ENCODE measurements around the gene SPAG8.

SPAG8 gene

DNA sequence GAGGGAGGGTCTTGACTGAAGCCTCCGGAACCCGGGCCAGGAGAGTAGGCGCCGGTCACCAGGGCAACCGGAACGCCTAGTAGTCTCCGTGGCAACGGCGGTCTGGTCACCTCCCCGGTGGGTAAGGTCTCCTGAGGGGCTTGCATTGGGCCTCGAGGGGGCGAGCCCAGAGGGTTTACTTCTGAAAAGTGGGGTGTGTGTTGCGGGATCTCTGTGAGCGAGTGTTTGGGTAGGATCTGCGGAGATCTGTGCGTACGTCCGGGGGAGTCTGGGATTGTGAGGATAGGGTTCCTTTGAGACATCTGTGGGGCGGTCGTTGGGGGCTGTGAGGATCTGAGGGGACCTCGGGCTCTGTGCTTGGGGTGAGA lies 16.6 kb upstream of the SPAG8 start, which contains the start of gene FAM221B:
Gene FAM221B, minus strand, starts transcription at position 17 of the 368 bp plus-strand sequence. CDS start 2,571 bp downstream, outside the sequence.
- Mint-ChIP-seq H3K4me3 (peak within 1 kb of the TSS; percentile 88), H3K9me3 (no peaks in the 10 kb centered on the region), H3K27ac (peak within 1 kb of the TSS; percentile 68), H3K36me3 (ENCODE audit: low read depth) (no peaks in the 10 kb centered on the region), H3K27me3 (peaks cover 2% of the 10 kb centered on the region), H3K4me1 (peaks cover 21% of the 10 kb centered on the region)
- DNase-seq (peak; percentile 34), ATAC-seq (peak; percentile 3)

GRCh38 chr9:35827486-35827885 lies 15.4 kb upstream of the SPAG8 start:
- ATAC-seq: no peak
- Mint-ChIP-seq H3K27ac (no peak overlapping the region), H3K36me3 (ENCODE audit: low read depth) (no peaks in the 10 kb centered on the region), H3K4me3 (peak overlapping the region; percentile 3), H3K4me1 (peaks cover 17% of the 10 kb centered on the region), H3K27me3 (peaks cover 2% of the 10 kb centered on the region), H3K9me3 (no peaks in the 10 kb centered on the region)
- DNase-seq: no peak

DNA sequence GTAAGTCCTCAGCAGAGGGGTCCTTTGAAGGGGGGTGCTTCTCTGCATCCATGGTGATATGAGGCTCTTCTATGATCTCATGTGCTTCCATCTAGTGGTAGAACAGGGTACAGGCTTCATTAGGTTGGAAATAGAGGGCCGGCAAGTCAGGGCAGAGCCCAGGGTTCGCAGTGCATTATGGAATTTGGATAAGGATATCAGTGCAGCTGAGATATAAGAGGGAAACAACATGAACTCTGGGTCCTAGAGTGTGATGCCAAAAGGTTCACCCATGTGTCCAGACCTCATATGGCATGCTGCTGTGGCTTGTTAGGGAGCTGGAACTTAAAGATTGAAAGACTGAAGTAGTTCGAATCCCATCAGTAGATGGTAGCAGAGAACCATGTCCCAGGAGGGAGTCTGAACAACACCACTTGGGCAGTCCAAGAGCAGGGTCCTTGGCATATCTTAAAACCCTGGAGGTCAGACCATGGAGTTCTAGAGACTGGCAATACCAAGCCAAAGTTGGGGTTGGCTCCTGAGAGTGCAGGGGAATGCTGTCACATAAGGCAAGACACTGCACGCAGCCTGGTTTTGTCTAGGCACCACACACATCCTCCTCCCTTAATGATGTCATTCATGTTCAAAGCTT lies 14.1 kb upstream of the SPAG8 start:
- H3K9me3 Mint-ChIP-seq: no peaks in the 10 kb centered on the region
- ATAC-seq (peak; percentile 57), DNase-seq (no peak)
- peaks cover 2% of the 10 kb centered on the region for H3K27me3 Mint-ChIP-seq
- H3K4me3 Mint-ChIP-seq: no peak overlapping the region
- H3K27ac Mint-ChIP-seq: no peak overlapping the region
- no peaks in the 10 kb centered on the region for H3K36me3 Mint-ChIP-seq (ENCODE audit: low read depth)
- peaks cover 17% of the 10 kb centered on the region for H3K4me1 Mint-ChIP-seq

GRCh38 chr9:35822926-35823325 lies 10.9 kb upstream of the SPAG8 start:
- Mint-ChIP-seq H3K4me3 (no peak overlapping the region), H3K27me3 (peaks cover 2% of the 10 kb centered on the region), H3K36me3 (ENCODE audit: low read depth) (no peaks in the 10 kb centered on the region), H3K4me1 (peaks cover 3% of the 10 kb centered on the region), H3K27ac (no peak overlapping the region), H3K9me3 (no peaks in the 10 kb centered on the region)
- no peak for ATAC-seq
- DNase-seq: no peak

DNA sequence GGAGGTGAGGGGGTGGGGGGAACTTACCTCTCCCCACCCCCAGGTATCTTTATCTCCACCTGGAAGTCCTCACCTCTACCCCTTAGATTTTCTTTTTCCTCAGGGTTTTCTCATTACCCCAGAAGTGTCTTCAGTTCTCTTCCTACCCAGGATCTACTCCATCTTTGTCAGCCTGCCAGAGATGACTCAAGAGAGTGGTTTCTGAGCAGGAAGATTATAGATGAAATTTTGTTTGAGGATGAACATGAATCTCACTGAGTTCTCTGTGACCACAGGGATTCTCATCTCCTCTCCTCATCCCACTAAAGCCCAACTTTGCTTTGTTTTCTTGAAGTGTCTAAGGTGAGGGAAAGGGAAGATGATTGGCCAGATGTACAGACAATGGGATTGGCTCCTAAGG lies 8.0 kb upstream of the SPAG8 start:
- Mint-ChIP-seq H3K4me3 (no peak overlapping the region), H3K27me3 (no peaks in the 10 kb centered on the region), H3K9me3 (no peaks in the 10 kb centered on the region), H3K36me3 (ENCODE audit: low read depth) (no peaks in the 10 kb centered on the region), H3K4me1 (peaks cover 5% of the 10 kb centered on the region), H3K27ac (no peak overlapping the region)
- ATAC-seq (no peak), DNase-seq (no peak)

GRCh38 chr9:35818341-35818740 lies 6.3 kb upstream of the SPAG8 start:
- no peaks in the 10 kb centered on the region for H3K9me3 Mint-ChIP-seq

GRCh38 chr9:35816708-35817107 lies 4.6 kb upstream of the SPAG8 start:
- no peaks in the 10 kb centered on the region for H3K9me3 Mint-ChIP-seq

More at GRCh38 chr9:35818341-35818740, 6.3 kb upstream of the SPAG8 start:
- H3K36me3 Mint-ChIP-seq (ENCODE audit: low read depth): no peaks in the 10 kb centered on the region
- no peak overlapping the region for H3K27ac Mint-ChIP-seq
- no peak overlapping the region for H3K4me3 Mint-ChIP-seq
- DNase-seq: no peak
- peaks cover 16% of the 10 kb centered on the region for H3K4me1 Mint-ChIP-seq
- no peaks in the 10 kb centered on the region for H3K27me3 Mint-ChIP-seq
- no peak for ATAC-seq

DNA sequence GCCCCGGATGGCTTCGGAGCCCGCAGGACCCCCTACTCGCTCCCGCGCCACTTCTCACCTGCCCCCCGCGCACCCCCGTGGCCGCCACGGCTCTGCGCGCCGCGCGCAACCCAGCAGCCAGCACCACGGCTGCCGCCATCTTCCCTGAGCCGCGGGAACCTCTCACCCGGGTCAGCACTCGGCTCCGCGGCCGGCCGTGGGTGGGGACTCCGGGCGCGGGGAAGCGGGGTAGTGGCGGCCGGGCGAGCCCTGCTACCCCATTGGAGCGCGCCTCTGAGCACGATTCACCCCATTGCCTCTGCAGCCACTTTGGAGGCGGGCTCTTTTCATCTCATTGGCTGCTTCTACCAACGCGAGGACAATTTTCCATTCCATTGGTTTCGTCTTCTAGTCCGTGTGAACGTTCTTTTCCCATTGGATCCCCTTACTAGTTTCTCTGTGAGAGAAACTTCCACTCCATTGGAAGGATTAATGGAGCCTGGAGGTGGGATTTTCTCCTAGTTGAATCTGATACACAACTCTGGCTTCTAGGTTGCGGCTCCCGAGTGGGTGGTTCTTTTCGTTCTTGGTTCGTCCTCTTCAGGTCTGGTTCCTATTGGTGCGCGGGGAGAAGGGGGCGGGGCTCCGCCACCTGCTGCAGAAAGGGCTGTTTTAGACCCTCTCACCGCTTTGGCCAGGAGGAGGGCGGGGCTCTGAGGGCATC lies 2.9 kb upstream of the SPAG8 start, which contains the start of gene HINT2:
Gene HINT2, minus strand, starts transcription at position 202 of the 703 bp plus-strand sequence. Its CDS starts 63 bp downstream, at position 139.
- Mint-ChIP-seq H3K27ac (peak within 1 kb of the TSS; percentile 98), H3K4me1 (peaks cover 46% of the 10 kb centered on the region), H3K9me3 (no peaks in the 10 kb centered on the region), H3K4me3 (peak within 1 kb of the TSS; percentile 93), H3K27me3 (no peaks in the 10 kb centered on the region), H3K36me3 (ENCODE audit: low read depth) (no peaks in the 10 kb centered on the region)
- DNase-seq: peak; percentile 96
- ATAC-seq: peak; percentile 86

More at GRCh38 chr9:35816708-35817107, 4.6 kb upstream of the SPAG8 start:
- Mint-ChIP-seq H3K4me3 (no peak overlapping the region), H3K36me3 (ENCODE audit: low read depth) (no peaks in the 10 kb centered on the region), H3K27ac (no peak overlapping the region), H3K27me3 (no peaks in the 10 kb centered on the region), H3K4me1 (peaks cover 31% of the 10 kb centered on the region)
- DNase-seq (no peak), ATAC-seq (no peak)

DNA sequence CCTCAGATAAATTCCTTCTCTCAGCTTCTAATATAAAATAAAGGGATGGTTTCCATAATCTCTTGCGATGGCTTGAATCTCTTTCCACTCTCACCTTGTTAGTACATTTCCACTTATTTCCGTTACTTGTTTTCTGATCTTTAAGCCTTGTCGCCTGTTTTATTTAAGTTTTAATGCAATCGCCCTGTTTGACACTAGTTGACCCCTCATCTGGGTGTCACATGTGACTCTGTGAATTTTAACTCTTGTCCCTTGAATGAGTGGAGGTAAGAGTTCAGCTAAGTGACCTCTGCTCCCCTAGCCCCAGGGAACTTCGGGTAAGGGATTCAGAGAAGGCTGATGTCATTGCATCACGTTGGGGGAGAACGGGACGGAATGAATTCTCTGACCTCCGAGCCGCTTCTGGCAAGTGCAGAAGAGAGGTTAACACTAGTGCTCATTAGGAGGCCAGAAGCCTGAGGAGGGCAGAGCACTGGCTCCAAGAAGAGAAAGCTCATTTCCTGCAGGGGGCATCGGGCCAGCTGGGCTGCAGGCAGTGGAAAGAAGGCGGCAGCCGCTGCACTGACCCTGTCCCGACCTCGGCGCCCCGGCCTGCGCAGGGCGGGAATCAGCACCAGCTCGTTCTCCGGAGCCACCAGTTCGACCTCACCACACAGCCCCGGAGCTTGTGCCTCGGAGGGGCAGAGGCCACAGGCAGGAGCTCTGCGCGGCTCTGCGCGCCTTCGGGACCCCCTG lies 2.2 kb upstream of the SPAG8 start:
- H3K4me3 Mint-ChIP-seq: peak overlapping the region; percentile 93
- H3K27ac Mint-ChIP-seq: peak overlapping the region; percentile 98
- peaks cover 53% of the 10 kb centered on the region for H3K4me1 Mint-ChIP-seq
- no peaks in the 10 kb centered on the region for H3K27me3 Mint-ChIP-seq
- H3K36me3 Mint-ChIP-seq (ENCODE audit: low read depth): no peaks in the 10 kb centered on the region
- ATAC-seq (peak; percentile 0), DNase-seq (peak; percentile 59)
- H3K9me3 Mint-ChIP-seq: no peaks in the 10 kb centered on the region

DNA sequence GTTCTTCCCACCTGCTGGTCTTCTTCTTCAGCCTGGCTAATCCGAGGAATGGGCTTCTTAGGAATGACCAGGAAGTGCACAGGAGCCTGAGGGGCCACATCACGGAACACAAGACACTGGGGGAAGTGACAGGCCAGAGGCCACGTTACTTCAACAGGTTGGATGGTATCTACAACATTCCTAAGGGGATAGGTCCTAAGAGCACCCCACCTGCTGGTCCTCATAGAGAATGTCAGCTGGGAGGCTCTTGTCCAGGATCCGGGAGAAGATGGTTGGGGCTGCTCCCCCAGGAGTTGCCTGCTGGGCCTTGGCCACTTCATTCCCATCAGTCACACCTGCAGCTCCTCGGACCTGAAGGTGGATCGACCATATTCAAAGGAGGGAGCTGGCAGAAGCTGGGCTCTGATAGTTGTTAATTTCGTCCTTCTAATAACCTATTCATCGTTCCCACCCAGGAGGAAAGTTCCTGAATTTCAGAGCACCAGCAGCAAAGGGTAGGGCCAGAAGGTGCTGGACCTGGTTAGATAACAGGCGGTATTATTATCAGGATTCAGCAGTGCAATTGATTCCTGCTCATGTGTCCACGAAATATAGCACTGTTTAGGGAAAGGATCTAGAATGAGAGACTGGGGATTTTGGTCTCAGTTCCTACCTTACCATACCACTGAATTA lies 1.5 kb upstream of the SPAG8 start:
- ATAC-seq (no peak), DNase-seq (no peak)
- Mint-ChIP-seq H3K9me3 (no peaks in the 10 kb centered on the region), H3K4me1 (peaks cover 53% of the 10 kb centered on the region), H3K36me3 (ENCODE audit: low read depth) (no peaks in the 10 kb centered on the region), H3K27me3 (no peaks in the 10 kb centered on the region), H3K4me3 (peak overlapping the region; percentile 93), H3K27ac (peak overlapping the region; percentile 98)

GRCh38 chr9:35811381-35812024 lies 559 bp downstream of the SPAG8 start:
- no peaks in the 10 kb centered on the region for H3K27me3 Mint-ChIP-seq
- DNase-seq: no peak
- no peaks in the 10 kb centered on the region for H3K36me3 Mint-ChIP-seq (ENCODE audit: low read depth)
- H3K4me1 Mint-ChIP-seq: peaks cover 57% of the 10 kb centered on the region
- peak overlapping the region; percentile 80 for H3K4me3 Mint-ChIP-seq
- ATAC-seq: no peak
- peak overlapping the region; percentile 92 for H3K27ac Mint-ChIP-seq
- H3K9me3 Mint-ChIP-seq: no peaks in the 10 kb centered on the region

- ATAC-seq (no peak), DNase-seq (no peak)
- no peak overlapping the region for H3K27ac Mint-ChIP-seq
- no peaks in the 10 kb centered on the region for H3K9me3 Mint-ChIP-seq
- peaks cover 51% of the 10 kb centered on the region for H3K4me1 Mint-ChIP-seq
- no peak overlapping the region for H3K4me3 Mint-ChIP-seq
- H3K36me3 Mint-ChIP-seq (ENCODE audit: low read depth): no peaks in the 10 kb centered on the region
- H3K27me3 Mint-ChIP-seq: no peaks in the 10 kb centered on the region
Measured at GRCh38 chr9:35810122-35810521, 1.9 kb downstream of the SPAG8 start.

GRCh38 chr9:35808433-35808832 lies 3.6 kb downstream of the SPAG8 start:
- Mint-ChIP-seq H3K27me3 (no peaks in the 10 kb centered on the region), H3K36me3 (ENCODE audit: low read depth) (no peaks in the 10 kb centered on the region), H3K9me3 (no peaks in the 10 kb centered on the region), H3K27ac (no peak overlapping the region), H3K4me1 (peaks cover 42% of the 10 kb centered on the region), H3K4me3 (no peak overlapping the region)
- no peak for DNase-seq
- no peak for ATAC-seq

DNA sequence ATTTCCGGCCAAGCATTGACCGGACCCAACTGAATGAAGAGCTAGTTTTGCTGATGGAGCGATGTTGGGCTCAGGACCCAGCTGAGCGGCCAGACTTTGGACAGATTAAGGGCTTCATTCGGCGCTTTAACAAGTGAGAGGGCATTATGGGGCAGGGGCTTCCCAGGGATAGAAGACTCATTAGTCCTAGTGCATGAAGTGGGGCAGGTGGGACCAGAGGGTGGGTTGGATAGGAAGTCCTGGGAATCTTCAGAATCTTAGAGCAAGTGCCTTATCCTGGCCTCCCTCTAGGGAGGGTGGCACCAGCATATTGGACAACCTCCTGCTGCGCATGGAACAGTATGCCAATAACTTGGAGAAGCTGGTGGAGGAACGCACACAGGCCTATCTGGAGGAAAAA lies 6.0 kb downstream of the SPAG8 start:
- Mint-ChIP-seq H3K4me3 (no peak overlapping the region), H3K9me3 (no peaks in the 10 kb centered on the region), H3K27ac (no peak overlapping the region), H3K27me3 (no peaks in the 10 kb centered on the region), H3K4me1 (peaks cover 19% of the 10 kb centered on the region), H3K36me3 (ENCODE audit: low read depth) (peaks cover 1% of the 10 kb centered on the region)
- ATAC-seq: no peak
- no peak for DNase-seq

Measured in activated naive CD8-positive, alpha-beta T cell treated with anti-CD3 and anti-CD28 coated beads, Interleukin-2, amount 50 U/mL, for 24 hours (primary cell).